Hepatocyte (in vitro differentiated cells): ENCODE measurements around the gene ZNF787.

ENCODE experiments used
- CTCF ChIP-seq: fragments of 200-600 bp; sonication (generic); IDR thresholded peaks from 2 replicates; pipeline ENCODE4 v1.5.1; 2016; ENCODE audit warnings: antibody characterized with exemption, mild to moderate bottlenecking; ENCODE audit not compliant: poor library complexity
- EZH2 ChIP-seq: fragments of 200-600 bp; sonication (generic); IDR thresholded peaks from 2 replicates; pipeline ENCODE4 v1.6.1; 2016; ENCODE audit warnings: antibody characterized with exemption, mild to moderate bottlenecking, borderline replicate concordance
- EZH2phosphoT487 ChIP-seq: fragments of 200-600 bp; sonication (generic); IDR thresholded peaks from one replicate; pipeline ENCODE4 v1.6.1; 2018; ENCODE audit warnings: antibody characterized with exemption, mild to moderate bottlenecking, low read depth, moderate library complexity; ENCODE audit not compliant: unreplicated experiment, severe bottlenecking

DNA sequence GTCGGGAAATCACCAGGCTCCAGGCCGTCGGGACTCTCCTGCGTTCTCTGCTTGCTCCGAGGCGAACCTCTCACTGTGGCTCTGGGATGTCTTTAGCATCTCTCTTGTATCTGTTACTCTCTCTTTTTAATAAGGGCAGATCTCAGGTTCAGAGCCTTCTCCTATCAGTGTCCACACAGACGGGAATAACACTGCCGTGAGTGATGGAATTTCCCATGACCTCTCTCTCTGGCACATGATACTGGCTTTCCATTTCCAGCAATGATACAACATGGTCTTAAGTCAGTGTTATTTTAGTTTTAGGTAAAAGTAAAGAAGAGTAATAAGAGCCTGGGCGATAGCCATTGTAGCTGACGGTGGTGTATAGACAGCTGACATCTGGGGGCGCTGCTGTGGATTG lies 29.3 kb upstream of the ZNF787 start:
- TF ChIP-seq EZH2phosphoT487, result no peak
- TF ChIP-seq CTCF, result no peak
- TF ChIP-seq EZH2, result no peak
